NCI-H524 treated with DMSO at 0.1 percent for 48 hours (cell line): ENCODE results near the gene YWHAQ.
"Not testable (repeated sequence)": the region's sequence is repeated elsewhere in the genome, so short reads cannot be mapped to it uniquely, and the experiment has no call there.

Experiments
- DNase-seq: peaks from one replicate; lab custom pipeline; 2025; lab: John Stamatoyannopoulos, UW

Gene YWHAQ

DNA sequence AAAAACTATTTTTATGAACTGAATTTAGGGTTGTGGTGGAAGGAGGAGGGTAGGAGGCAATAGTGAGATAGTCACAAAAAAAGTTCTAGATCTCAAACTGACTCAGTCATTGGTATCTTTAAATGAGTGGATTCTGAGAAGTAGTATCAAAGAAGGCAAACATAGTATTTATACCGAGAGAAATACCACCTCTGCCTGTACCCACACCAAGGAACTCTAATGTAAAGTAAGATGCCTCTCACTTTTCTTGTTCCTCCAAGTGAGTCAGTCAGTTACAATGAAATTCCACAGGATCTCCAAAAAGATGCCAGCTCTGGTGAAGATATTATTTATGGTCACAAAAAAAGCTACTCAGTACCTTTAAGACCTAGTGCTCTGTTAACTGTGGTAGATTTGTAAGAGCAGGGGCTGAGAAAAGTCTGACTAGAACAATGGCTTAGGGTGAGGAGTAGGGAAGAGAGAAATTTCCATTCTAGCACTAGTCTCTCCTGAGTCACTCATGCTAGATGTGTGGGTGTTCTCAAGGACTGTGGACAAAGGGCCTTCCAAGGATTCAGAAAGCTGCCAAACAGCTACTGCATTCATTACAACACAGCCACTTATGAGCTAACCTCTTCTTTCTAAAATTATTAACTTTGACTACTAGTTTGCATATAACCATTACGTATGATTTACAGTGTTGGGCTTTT is 36.3 kb downstream of the YWHAQ start:
- DNase-seq: no peak

GRCh38 chr2:9593925-9594324 is 36.9 kb downstream of the YWHAQ start:
- no peak for DNase-seq

DNA sequence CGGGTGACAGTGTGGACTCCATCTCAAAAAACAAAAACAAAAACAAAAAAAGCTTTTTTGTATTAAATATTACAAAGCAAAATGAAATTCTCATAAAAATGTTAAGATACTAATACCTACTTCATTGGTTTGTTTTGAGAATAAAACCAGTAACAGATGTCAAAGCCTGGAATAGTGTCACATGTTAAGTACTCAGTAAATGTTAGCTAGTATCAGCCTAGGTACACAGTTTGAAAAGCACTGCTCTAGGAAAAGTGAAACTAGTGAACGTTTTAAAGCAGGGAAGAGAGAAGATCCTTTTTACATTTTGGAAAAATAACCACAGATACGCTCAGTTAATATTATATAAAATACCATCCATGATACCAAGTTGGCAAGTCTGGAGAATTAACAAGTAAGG is 38.1 kb downstream of the YWHAQ start:
- no peak for DNase-seq

DNA sequence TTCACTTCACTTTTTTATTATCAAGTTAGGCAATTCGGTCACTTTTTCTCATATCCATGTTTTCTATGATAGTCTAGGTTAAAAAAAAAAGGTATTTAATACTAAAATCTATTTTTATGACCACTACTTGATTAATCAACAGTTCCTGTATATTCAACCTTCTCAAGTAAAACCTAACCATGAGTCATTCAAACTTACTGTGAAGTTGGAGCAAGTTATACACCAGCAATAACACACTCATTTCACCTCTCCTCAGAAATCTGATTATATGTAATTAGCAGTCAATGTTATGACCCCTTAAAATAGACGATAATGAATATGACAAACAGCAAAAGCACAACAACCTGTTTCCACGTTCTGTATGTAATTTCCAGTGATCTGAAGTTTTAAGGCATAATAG is 40.2 kb downstream of the YWHAQ start:
- DNase-seq: no peak

- DNase-seq: no peak
Measured at GRCh38 chr2:9586465-9586864, 44.3 kb downstream of the YWHAQ start.

GRCh38 chr2:9585486-9585885 is 45.3 kb downstream of the YWHAQ start:
- no peak for DNase-seq

DNA sequence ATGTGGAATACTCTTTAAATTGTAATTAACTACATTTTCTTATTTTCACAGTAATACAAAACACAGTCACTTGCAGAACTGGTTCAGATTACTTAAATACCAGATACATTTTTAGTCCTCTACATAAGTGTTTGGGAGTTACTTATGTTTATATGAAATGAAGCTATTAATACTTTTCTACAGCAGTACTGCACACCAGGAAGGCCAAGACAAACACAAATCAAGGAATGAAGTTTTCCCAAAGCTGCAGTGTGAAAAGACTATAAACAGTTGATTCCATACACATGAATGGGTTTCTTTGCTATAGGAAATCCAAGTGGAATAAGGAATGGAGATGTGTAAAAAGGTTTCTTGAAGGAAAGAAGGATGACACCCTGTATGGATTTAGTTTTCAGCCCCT is 45.9 kb downstream of the YWHAQ start:
- DNase-seq: not testable (repeated sequence)

- no peak for DNase-seq
Measured at GRCh38 chr2:9582624-9583023, 48.2 kb downstream of the YWHAQ start.

GRCh38 chr2:9578467-9579235 is 52.1 kb downstream of the YWHAQ start:
- no peak for DNase-seq

GRCh38 chr2:9574331-9574730 is 56.5 kb downstream of the YWHAQ start:
- DNase-seq: no peak

- no peak for DNase-seq
Measured at GRCh38 chr2:9573840-9574239, 57.0 kb downstream of the YWHAQ start.

- no peak for DNase-seq
Measured at GRCh38 chr2:9573013-9573720, 57.6 kb downstream of the YWHAQ start.

DNA sequence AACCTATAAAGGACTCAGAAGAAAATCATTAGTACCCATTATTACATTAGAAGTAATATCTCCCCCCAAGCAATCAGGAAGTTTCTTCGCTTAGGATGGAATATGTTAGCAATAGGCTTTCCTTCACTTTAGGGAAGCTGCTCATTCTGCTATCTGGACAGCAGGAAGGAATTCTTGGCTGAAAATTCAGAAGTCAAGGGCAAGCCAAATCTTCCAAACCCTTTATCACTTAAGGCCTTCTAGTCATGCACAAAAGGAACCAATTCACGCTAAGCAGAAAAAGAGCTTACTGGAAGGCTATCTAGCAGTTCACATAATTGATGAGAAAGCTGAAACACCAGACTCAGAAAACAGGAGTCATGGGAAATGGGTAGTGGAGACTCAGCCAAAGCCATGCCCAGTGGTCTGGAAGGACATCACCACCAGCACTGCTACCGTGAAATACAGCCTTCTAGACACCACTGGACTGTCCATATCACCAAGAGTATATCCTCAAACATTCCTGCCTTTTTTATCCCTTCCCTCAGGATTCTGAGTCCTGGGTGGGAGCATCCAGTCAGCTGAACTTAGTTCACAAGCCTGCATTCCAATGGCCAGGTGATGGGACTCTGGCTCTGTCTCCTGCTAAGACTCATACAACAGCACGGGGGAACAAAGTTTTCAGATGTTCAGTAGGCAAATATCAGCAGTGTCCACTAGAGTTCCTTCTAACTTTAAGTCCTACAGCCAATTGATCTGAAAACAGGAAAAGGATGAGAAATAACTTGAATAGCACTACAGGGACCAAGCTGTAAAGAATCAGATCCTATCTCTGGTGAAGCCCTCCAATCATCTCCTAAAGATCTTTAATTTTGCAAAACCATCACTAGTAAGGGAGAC is 60.4 kb downstream of the YWHAQ start:
- no peak for DNase-seq

- no peak for DNase-seq
Measured at GRCh38 chr2:9565436-9566153, 65.2 kb downstream of the YWHAQ start.

- DNase-seq: no peak
Measured at GRCh38 chr2:9560628-9561027, 70.2 kb downstream of the YWHAQ start.

- DNase-seq: no peak
Measured at GRCh38 chr2:9558948-9559381, 71.8 kb downstream of the YWHAQ start.

- DNase-seq: no peak
Measured at GRCh38 chr2:9556121-9556743, 74.6 kb downstream of the YWHAQ start.

DNA sequence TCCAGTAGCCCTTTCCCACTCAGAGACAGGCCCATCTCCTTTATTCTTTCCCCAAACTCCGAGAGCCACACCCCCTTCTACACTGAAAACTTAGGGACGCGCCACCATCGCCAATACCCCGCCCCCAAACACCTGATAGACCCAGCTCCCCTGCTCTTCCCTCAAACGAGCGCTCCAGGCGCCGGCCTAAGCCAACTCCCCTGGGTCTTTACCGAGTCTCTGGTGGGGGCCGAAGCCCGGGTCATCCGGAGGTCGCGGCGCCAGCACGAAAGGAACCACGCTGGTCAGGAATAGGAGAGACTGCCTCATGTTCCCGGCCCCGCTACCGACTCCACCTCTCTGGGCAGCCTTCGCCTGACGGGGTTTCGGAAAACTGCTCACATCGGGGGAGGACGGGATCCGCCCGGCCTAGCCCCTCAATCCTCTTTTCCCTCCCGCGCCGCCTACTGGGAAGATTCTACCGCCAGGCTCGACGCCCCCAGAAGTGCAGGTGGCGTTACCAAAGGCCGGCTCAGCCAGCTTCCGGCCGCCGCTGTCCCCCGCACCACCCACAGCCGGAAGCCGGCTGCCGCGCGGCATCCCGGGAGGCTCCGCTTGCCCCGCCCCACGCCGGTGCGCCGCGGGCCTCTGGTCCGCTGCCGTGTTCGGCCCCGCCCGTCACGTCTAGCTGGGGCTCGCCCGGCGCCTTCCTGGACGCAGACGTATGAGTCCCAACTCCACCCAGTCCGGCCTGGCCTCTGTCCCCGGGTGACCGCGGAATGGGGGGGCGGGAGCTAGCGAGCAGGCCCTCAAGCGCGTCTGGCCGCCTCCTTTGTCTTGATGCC is 75.3 kb downstream of the YWHAQ start, which contains the start of gene ADAM17:
TSS of gene ADAM17 (minus strand) at position 534 of the 824 bp plus-strand sequence. CDS start at position 309, 225 bp downstream.
- peak; percentile 80 for DNase-seq

- DNase-seq: no peak
Measured at GRCh38 chr2:9554921-9555296, 75.9 kb downstream of the YWHAQ start.
